Measurements from ENCODE around the gene FBLN1. TPM values are rescaled to one million over a fixed set of nuclear protein-coding genes. Genes with fewer than 3 reads are reported as not detected.

FBLN1 gene
- total and polyA plus RNA-seq, 2 donors (not counting 3 experiments of a cell fraction or from before 2014, with no cell fraction given), result 1.2 to 4.0 TPM

- ChIA-PET CTCF (interaction anchor here (1.3 kb wide), 1 partner anchor 8 kb away, joined by 4 read pairs; no protein-coding TSS in a partner anchor), POLR2A (no interaction called here)
- Histone ChIP-seq H3K4me2 (ENCODE audit: insufficient read depth, low read length) (no peak overlapping the region), H3K27me3 (ENCODE audit: control insufficient read depth in 2 of 2, insufficient read depth in 2 of 2, low read length in 2 of 2) (no peaks in the 10 kb centered on the region), H2AFZ (ENCODE audit: low read depth, low read length) (no peak overlapping the region), H3K36me3 (ENCODE audit: control insufficient read depth in 2 of 2, extremely low read depth in 1 of 2, insufficient read depth in 2 of 2, low read length in 2 of 2) (no peaks in the 10 kb centered on the region), H3K4me3 (replicated peaks in 1 of 3; ENCODE audit: insufficient read depth in 1 of 3, low read depth in 1 of 3, low read length in 3 of 3) (no peak overlapping the region), H3K27ac (ENCODE audit: insufficient read depth, low read depth, low read length) (no peak overlapping the region), H3K4me1 (ENCODE audit: control insufficient read depth, extremely low read depth, insufficient read depth, low read length) (no peaks in the 10 kb centered on the region), H3K9ac (replicated peaks; ENCODE audit: extremely low read depth, insufficient read depth, low read length) (no peak overlapping the region), H3K9me3 (replicated peaks; ENCODE audit: control insufficient read depth, insufficient read depth, low read length) (no peaks in the 10 kb centered on the region), H3K79me2 (ENCODE audit: control insufficient read depth, insufficient read depth, low read length) (no peaks in the 10 kb centered on the region), H4K20me1 (replicated peaks; ENCODE audit: control insufficient read depth, extremely low read depth, insufficient read depth, low read length) (no peaks in the 10 kb centered on the region), H3K9me1 (replicated peaks; ENCODE audit: control insufficient read depth, extremely low read depth, insufficient read depth, low read length) (no peaks in the 10 kb centered on the region)
- no peak for FAIRE-seq
- intact Hi-C loops (cut with micrococcal nuclease) (no loop called here), dilution Hi-C loops (cut with MboI; ENCODE audit: extremely low pct_ligation_motif_present, low sequenced_read_pairs) (no loop called here)
- TF ChIP-seq, protein P1, sequence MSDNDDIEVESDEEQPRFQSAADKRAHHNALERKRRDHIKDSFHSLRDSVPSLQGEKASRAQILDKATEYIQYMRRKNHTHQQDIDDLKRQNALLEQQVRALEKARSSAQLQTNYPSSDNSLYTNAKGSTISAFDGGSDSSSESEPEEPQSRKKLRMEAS (IDR thresholded peaks at IDR 0.05; ENCODE audit: insufficient read depth, insufficient read length), result no peak
- TF ChIP-seq CTCF (IDR thresholded peaks at IDR 0.05; ENCODE audit: extremely low read depth in 1 of 2, insufficient read depth in 1 of 2, low read depth in 1 of 2, low read length in 2 of 2), result no peak
- TF ChIP-seq JUN (IDR thresholded peaks at IDR 0.05; ENCODE audit: borderline replicate concordance, insufficient read depth, insufficient read length, low read depth), result no peak
- no peak for TF ChIP-seq GATA2 (IDR thresholded peaks at IDR 0.05; ENCODE audit: insufficient read depth, insufficient read length, low read depth, low read length)
- no peak for TF ChIP-seq MYC (IDR thresholded peaks at IDR 0.05; ENCODE audit: low read depth, low read length)
- TF ChIP-seq EZH2 (IDR thresholded peaks at IDR 0.05; ENCODE audit: borderline replicate concordance, low read depth, low read length, severe bottlenecking), result no peak
- no peak for TF ChIP-seq POLR2AphosphoS5 (IDR thresholded peaks at IDR 0.05; ENCODE audit: insufficient read depth, low read depth, low read length)
- TF ChIP-seq POLR2A (IDR thresholded peaks at IDR 0.05; ENCODE audit: low read depth, low read length), result no peak
- no peak for TF ChIP-seq FOS (IDR thresholded peaks at IDR 0.05; ENCODE audit: borderline replicate concordance, insufficient read depth, low read length)
- BruUV-seq (replicated peaks), result no TSS peak
- DNase-seq (ENCODE audit: low read depth, low spot score), result no peak
Observed at GRCh38 chr22:45518136-45518535, 15.5 kb downstream of the FBLN1 start.

Data from endothelial cell of umbilical vein (primary cell).